ACC112 (cell line): ENCODE data around the gene NMUR2.

Experiments used
- H2AFZ ChIP-seq: fragments of 200-600 bp; sonication (generic); one replicate; pipeline ENCODE4 v1.6.0; 2017; ENCODE audit warnings: antibody characterized with exemption, low read length; ENCODE audit not compliant: unreplicated experiment
- H3K27ac ChIP-seq: fragments of 200-600 bp; sonication (generic); 2 replicates; pipeline ENCODE4 v1.5.1; 2014; ENCODE audit warnings: low read depth, mild to moderate bottlenecking, antibody characterized with exemption, low read length, moderate library complexity
- H3K27me3 ChIP-seq: fragments of 200-600 bp; sonication (generic); 2 replicates; pipeline ENCODE4 v1.6.1; 2014; ENCODE audit warnings: mild to moderate bottlenecking, antibody characterized with exemption, low read length, moderate library complexity, mixed read lengths; ENCODE audit not compliant: insufficient read depth
- H3K36me3 ChIP-seq: fragments of 200-600 bp; sonication (generic); 2 replicates; pipeline ENCODE4 v1.6.1; 2016; ENCODE audit warnings: mild to moderate bottlenecking, antibody characterized with exemption, low read length, moderate library complexity, mixed read lengths; ENCODE audit not compliant: insufficient read depth
- H3K4me1 ChIP-seq: fragments of 200-600 bp; sonication (generic); one replicate; pipeline ENCODE4 v1.6.1; 2016; ENCODE audit warnings: low read length, mixed read lengths; ENCODE audit not compliant: insufficient read depth, unreplicated experiment, control insufficient read depth
- H3K4me3 ChIP-seq: fragments of 200-600 bp; sonication (generic); 2 replicates; pipeline ENCODE4 v1.5.1; 2014; ENCODE audit warnings: mild to moderate bottlenecking, low read depth, low read length
- H3K79me2 ChIP-seq: fragments of 200-600 bp; sonication (generic); one replicate; pipeline ENCODE4 v1.6.0; 2016; ENCODE audit warnings: low read length; ENCODE audit not compliant: control insufficient read depth, unreplicated experiment, insufficient read depth

NMUR2 gene, protein sequence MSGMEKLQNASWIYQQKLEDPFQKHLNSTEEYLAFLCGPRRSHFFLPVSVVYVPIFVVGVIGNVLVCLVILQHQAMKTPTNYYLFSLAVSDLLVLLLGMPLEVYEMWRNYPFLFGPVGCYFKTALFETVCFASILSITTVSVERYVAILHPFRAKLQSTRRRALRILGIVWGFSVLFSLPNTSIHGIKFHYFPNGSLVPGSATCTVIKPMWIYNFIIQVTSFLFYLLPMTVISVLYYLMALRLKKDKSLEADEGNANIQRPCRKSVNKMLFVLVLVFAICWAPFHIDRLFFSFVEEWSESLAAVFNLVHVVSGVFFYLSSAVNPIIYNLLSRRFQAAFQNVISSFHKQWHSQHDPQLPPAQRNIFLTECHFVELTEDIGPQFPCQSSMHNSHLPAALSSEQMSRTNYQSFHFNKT

GRCh38 chr5:152405145-152405544 is at the start of gene NMUR2:
NMUR2 (minus strand) TSS chr5:152405279; CDS start chr5:152405113, 166 bp downstream.
- no peak within 1 kb of the TSS for H3K27ac ChIP-seq
- no peaks in the 10 kb centered on the region for H3K4me1 ChIP-seq
- no peak within 1 kb of the TSS for H3K4me3 ChIP-seq
- H3K27me3 ChIP-seq: no peaks in the 10 kb centered on the region
- H3K79me2 ChIP-seq: no peaks in the 10 kb centered on the region
- no peaks in the 10 kb centered on the region for H3K36me3 ChIP-seq
- H2AFZ ChIP-seq: no peak within 1 kb of the TSS

- no peak overlapping the region for H2AFZ ChIP-seq
- no peaks in the 10 kb centered on the region for H3K27me3 ChIP-seq
- H3K4me3 ChIP-seq: no peak overlapping the region
- H3K36me3 ChIP-seq: no peaks in the 10 kb centered on the region
- H3K79me2 ChIP-seq: no peaks in the 10 kb centered on the region
- no peaks in the 10 kb centered on the region for H3K4me1 ChIP-seq
- H3K27ac ChIP-seq: no peak overlapping the region
These were observed 38.9 kb upstream of the NMUR2 start for GRCh38 chr5:152443935-152444334.

DNA sequence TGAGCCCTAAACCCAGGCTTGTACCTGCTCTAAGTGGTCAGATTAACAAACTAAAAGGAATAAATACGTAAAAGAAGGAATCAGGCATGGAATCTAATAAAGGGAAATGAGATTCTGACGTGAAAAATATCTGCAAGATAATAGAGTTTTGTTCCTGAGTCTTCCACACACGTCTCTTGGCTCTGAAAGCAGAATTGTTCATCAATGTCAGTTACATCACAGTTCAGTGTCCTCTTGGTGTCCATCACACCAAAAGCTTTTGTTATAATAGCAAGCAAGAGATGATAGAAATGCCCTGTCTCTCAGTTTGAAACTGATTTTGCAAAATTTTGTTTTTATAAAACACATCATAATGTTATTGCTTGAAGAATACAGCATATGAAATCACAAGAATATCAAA is 34.7 kb upstream of the NMUR2 start:
- H3K27me3 ChIP-seq: no peaks in the 10 kb centered on the region
- H2AFZ ChIP-seq: no peak overlapping the region
- no peaks in the 10 kb centered on the region for H3K36me3 ChIP-seq
- no peak overlapping the region for H3K4me3 ChIP-seq
- H3K27ac ChIP-seq: no peak overlapping the region
- H3K79me2 ChIP-seq: no peaks in the 10 kb centered on the region
- no peaks in the 10 kb centered on the region for H3K4me1 ChIP-seq

GRCh38 chr5:152437866-152438265 is 32.8 kb upstream of the NMUR2 start:
- Histone ChIP-seq H3K4me3 (no peak overlapping the region), H3K27me3 (no peaks in the 10 kb centered on the region), H3K36me3 (no peaks in the 10 kb centered on the region), H3K4me1 (no peaks in the 10 kb centered on the region), H3K27ac (no peak overlapping the region), H2AFZ (no peak overlapping the region), H3K79me2 (no peaks in the 10 kb centered on the region)

DNA sequence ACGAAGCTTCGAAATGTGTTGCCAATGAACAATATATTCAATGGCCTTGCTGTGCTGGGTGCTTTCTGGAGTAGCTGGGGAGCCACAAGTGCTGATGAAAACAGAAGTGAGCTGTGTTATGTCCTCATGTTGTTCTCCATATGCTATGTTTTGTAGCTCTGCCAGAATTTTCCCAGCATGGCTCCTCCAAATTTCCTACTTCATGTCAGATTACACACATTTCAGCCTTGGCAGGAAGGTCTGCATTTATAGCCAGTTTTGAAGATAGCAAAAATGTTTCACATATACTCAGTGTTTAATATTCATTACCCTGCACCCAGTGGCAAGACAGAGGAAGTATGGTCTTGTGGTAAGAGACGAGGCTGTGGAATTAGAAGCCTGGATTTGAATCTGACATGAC is 22.6 kb upstream of the NMUR2 start:
- Histone ChIP-seq H3K36me3 (no peaks in the 10 kb centered on the region), H3K27me3 (no peaks in the 10 kb centered on the region), H3K4me1 (no peaks in the 10 kb centered on the region), H3K4me3 (no peak overlapping the region), H3K79me2 (no peaks in the 10 kb centered on the region), H3K27ac (no peak overlapping the region), H2AFZ (no peak overlapping the region)

DNA sequence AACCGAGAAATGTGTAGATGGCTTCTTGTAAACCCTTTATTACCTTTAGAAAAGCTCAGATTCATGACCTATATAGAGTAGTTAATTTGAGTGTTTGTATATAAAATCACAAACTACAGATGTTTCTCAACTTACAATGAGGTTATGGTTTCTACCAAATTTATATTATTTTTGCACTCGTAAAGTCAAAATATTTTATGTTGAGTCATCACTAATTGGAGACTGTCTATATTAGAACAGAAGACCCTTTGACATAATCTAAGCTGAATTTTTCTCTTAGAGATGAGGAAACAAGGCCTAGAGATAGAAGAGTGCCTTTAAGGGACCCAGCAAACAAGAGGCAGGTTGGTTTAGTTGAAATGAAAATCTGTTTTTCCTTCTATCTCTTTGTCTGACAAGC is 20.0 kb upstream of the NMUR2 start:
- H3K27me3 ChIP-seq: no peaks in the 10 kb centered on the region
- H3K36me3 ChIP-seq: no peaks in the 10 kb centered on the region
- no peak overlapping the region for H3K4me3 ChIP-seq
- H3K27ac ChIP-seq: no peak overlapping the region
- no peaks in the 10 kb centered on the region for H3K79me2 ChIP-seq
- H3K4me1 ChIP-seq: no peaks in the 10 kb centered on the region
- H2AFZ ChIP-seq: no peak overlapping the region

GRCh38 chr5:152424501-152424900 is 19.4 kb upstream of the NMUR2 start:
- Histone ChIP-seq H3K79me2 (no peaks in the 10 kb centered on the region), H3K27me3 (no peaks in the 10 kb centered on the region), H3K27ac (no peak overlapping the region), H3K36me3 (no peaks in the 10 kb centered on the region), H2AFZ (no peak overlapping the region), H3K4me1 (no peaks in the 10 kb centered on the region), H3K4me3 (no peak overlapping the region)

DNA sequence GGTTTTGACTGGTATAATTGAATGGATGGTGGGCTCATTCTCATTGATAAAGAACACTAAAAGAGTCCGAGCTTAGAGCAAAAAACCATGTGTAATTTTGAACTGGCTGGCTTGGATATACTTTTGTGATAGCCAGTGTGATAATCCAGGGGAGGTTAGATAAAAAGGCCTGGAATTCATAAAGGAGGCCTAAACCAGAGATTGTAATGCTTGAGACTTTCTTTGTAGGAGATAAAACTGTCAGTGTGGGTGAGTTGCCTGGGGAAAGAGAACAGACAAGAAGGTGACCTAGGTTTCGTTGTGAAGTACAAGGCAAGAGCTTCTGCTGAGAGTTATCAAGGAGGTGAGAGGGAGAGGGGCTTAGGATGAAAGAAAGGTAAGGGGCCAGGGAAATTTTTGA is 17.0 kb upstream of the NMUR2 start:
- Histone ChIP-seq H3K36me3 (no peaks in the 10 kb centered on the region), H2AFZ (no peak overlapping the region), H3K27me3 (no peaks in the 10 kb centered on the region), H3K79me2 (no peaks in the 10 kb centered on the region), H3K27ac (no peak overlapping the region), H3K4me3 (no peak overlapping the region), H3K4me1 (no peaks in the 10 kb centered on the region)

GRCh38 chr5:152412129-152412528 is 7.0 kb upstream of the NMUR2 start:
- H3K4me3 ChIP-seq: no peak overlapping the region
- no peak overlapping the region for H2AFZ ChIP-seq
- H3K36me3 ChIP-seq: no peaks in the 10 kb centered on the region
- no peak overlapping the region for H3K27ac ChIP-seq
- H3K4me1 ChIP-seq: no peaks in the 10 kb centered on the region
- H3K27me3 ChIP-seq: no peaks in the 10 kb centered on the region
- H3K79me2 ChIP-seq: no peaks in the 10 kb centered on the region

- Histone ChIP-seq H3K4me3 (no peak overlapping the region), H3K36me3 (no peaks in the 10 kb centered on the region)
These were observed 1.0 kb upstream of the NMUR2 start for GRCh38 chr5:152406082-152406481.

GRCh38 chr5:152404494-152404893 is 585 bp downstream of the NMUR2 start:
- H3K79me2 ChIP-seq: no peaks in the 10 kb centered on the region
- H2AFZ ChIP-seq: no peak overlapping the region
- H3K4me1 ChIP-seq: no peaks in the 10 kb centered on the region
- no peaks in the 10 kb centered on the region for H3K27me3 ChIP-seq
- H3K27ac ChIP-seq: no peak overlapping the region
- no peaks in the 10 kb centered on the region for H3K36me3 ChIP-seq
- no peak overlapping the region for H3K4me3 ChIP-seq

More at GRCh38 chr5:152406082-152406481, 1.0 kb upstream of the NMUR2 start:
- Histone ChIP-seq H3K27me3 (no peaks in the 10 kb centered on the region), H2AFZ (no peak overlapping the region), H3K79me2 (no peaks in the 10 kb centered on the region), H3K4me1 (no peaks in the 10 kb centered on the region), H3K27ac (no peak overlapping the region)
